Measurements from ENCODE around the gene ARHGAP30.
A peak's percentile ranks its signal among the peaks of the same experiment; 100 is the strongest.

Gene ARHGAP30

DNA sequence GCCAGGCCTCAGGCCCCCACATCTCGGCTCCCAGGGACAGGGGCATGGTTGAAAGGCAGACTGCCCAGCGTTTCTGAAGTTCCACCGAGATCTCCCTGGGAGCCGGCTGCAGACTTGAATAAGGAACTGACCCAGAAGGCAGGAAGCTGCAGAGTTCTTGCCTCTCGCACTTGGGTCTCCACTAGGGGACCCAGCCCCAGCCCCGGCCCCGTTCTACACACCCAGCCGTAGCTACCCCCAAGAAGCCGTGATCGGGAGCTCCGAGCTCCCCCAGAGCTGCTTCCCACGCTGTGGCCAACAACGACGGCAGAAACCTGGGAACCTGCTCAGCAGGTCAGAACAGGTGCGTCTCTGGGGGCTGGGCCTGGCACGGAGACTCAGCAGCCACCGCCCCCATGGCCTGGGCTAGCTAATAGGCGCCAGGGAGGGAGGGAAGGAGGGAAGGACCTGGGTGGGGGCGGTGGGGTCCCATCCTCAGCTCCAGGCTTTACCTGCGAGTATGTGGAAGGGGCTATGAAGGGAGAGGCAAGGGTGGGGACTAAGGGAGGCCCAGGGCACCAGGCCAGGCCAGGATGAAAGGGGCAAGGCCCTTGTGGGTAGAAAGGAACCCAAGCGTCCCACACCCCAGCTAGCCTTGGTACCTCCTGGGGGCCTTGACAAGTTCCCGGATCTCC, 19.7 kb upstream of the ARHGAP30 start, which contains the start of gene NECTIN4:
Gene NECTIN4, minus strand, starts transcription at position 308 of the 674 bp plus-strand sequence. Its CDS starts 262 bp downstream, at position 46.
- DNase-seq (ENCODE audit: low spot score), result no peak

DNA sequence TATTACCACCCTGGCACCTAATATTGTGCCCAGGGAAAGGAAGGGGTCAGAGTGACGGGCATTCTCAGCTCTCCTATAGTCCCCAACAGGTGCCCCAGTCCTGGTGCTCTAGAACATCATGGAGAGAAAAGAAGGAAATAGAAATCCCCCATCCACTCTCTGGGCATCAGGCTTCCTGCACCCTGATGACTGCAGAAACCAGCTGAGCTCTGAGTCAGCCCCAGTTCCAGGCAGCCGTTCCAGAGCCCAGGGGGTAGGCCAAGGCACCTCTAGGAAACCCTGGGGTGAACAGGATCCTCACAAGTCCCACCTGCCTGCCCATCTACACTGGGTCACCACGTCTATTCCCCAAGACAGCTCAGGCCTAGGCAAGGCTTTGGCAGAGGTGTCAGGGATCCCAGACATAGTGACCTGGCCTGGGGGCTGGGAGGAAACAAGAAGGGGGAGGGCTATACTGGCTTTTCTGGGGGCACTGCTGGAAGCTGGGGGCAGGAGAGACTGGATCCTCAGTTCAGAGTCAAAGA, 19.0 kb upstream of the ARHGAP30 start:
- DNase-seq (ENCODE audit: low spot score), result no peak

DNA sequence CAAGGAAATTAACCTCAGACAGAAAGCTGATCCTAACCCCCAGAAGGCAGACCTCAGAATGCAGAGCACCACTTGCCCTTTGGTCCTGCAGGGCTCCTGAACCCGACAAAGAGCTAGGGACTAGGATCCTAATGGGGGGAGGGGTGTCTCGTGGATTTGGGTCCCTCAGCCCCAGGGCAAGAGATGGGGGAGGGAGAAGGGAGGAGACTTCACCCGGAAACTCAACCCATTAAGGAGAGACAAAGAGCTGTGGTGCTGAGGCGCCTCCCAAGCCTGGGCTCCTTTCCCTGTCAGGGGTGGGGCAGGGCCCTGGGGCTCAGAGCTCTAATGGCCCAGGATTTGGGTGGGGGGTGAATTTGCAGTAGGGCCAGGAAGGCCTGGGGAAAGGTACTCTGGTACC, 16.8 kb upstream of the ARHGAP30 start:
- no peak for DNase-seq (ENCODE audit: low spot score)

DNA sequence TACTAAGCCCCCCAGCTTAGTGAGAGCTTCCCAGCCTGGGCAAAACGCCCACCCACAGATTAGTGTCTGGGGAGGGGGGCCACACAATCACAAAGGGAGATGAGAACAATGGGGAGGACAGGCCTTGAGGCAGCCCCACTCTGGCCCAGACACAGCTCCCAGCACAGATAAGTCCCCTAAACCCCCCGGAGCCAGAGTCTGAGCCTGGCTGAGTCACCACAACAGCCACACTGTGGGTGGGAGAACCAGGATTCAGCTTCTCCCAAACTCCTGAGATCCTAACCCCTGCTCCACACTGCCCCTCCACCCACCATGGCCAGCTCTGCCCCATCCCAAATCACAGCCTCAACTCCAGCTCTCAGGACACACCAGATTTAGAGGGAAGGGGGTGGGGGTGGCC, 15.5 kb upstream of the ARHGAP30 start:
- no peak for DNase-seq (ENCODE audit: low spot score)

DNA sequence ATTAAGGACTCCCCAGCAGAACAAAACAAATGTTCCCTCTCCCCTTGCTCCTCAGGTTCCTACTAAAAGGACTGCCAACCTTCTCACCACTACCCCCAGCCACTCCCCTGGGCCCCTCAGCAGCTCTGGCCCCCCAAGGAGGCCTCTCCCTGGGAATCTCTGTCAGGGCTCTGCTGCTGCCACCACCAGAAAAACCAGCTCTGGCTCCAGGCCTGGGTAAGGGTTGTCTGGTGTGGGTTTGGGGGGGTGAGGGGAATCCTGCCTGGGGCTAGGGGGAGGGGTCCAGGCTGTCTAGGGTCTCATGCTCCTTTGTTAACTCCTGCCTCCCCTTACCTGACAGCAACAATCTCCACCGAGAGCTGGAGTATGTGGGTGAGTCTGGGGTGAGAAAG, 14.9 kb upstream of the ARHGAP30 start:
- no peak for DNase-seq (ENCODE audit: low spot score)

DNA sequence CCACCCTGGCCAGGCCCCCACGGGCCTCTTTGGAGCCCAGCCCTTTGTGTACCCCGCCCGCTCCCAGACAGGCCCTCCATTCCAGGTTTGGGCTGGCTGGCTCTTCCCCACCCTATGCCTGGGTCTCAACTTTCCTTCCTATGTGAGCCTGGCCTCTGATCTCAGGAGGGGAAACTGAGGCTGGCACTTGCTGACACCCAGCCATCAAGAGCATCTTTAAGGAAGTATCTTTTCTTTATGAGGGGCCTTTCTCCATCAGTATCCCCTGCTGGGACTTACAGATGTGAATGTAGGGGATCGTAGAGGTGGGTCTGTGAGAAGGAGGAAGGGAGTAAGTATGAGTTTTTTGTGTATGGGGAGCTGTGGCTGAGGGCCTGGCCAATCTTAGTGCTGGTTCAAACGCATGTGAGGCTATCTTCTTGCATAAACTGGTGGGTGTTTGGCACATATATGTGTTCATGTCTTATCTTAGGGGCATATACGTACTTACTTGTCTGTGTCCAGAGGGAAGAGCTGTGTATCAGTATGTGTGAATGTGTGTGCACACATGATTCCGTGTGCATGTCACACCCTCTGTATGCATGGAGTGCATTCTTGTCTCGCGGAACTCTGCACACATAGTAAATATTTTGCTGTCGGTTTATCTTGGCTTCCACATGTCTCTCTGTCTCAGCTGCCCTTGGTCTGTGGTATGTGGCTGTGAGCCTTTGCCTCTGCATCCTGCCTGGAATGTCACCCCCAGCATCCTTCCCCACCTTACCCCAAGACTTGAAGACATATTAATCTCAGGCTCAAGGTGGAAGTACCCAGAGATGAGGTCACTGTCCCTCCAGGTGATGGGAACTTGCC, 14.3 kb upstream of the ARHGAP30 start:
- no peak for DNase-seq (ENCODE audit: low spot score)

DNA sequence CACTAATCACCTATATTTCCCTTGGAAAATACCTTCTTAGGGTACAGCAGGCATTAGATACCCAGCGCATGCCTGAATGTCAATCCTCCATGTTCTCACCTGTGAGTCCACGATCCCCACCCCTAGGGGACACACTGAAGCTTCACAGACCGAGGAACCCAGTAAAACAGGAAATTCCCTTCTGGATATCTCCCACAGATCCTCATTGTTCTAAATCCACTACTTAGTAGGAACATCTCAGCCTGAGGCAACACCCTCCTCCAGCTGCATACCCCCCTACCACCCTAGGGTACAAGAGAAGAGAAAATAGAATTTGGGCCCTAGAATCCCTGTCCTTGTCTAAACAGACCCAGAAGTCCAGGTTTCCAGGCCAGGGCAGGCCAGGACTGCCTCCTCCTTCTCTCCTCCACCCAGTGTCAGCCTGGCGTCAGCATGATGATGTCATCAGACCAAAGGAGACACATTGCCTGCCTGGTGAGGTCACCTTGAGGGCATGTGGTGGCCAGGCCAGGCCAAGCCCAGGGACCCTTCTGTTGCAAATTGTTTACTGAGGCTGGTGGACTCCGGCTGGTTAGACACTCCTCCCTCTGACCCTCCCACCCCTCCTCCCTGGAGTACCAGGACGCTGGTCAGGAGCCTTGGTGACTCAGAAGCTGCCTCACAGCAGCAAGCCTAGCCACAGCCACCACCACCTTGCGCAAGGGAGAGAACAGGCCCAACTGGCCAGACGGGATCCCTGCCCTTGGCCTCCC, 13.5 kb upstream of the ARHGAP30 start:
- DNase-seq (ENCODE audit: low spot score), result no peak

DNA sequence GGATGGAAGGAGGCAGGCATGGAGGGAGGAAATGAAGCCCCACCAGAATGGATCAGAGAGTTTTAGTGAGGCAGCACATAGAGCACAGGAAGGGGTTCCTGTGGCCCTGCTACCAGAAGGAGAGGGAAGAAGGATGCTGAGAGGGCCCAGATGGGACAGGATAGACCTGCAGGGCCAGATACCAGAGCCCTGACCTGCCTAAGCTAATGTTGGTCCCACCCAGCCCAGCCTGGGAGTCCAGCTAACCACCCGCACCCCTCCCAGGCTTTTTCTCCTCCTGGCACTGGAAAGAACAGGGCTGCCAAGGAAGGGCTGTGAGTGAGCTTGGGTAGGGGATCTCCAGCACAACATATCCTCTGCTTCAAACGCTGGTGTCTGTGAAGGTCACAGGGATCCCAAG, 12.8 kb upstream of the ARHGAP30 start:
- DNase-seq (ENCODE audit: low spot score), result no peak

DNA sequence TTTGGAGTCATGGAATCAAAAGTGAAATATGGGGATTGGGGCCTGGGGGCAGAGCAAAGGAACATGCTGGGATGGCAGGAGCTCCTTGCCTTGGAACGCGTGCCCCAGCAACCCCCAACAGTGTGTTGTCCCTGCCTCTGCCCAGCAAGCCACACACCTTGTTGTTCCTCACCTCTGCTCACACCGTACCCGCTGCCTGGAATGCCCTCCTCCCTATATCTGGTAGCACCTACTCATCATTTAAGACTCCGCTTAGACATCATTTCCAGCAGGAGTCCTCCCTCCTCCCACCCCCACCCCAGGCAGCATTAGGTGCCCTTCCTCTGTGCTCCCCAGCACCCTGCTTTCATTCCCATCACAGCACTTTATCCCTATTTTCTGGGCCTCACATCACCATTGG, 11.8 kb upstream of the ARHGAP30 start:
- no peak for DNase-seq (ENCODE audit: low spot score)

DNA sequence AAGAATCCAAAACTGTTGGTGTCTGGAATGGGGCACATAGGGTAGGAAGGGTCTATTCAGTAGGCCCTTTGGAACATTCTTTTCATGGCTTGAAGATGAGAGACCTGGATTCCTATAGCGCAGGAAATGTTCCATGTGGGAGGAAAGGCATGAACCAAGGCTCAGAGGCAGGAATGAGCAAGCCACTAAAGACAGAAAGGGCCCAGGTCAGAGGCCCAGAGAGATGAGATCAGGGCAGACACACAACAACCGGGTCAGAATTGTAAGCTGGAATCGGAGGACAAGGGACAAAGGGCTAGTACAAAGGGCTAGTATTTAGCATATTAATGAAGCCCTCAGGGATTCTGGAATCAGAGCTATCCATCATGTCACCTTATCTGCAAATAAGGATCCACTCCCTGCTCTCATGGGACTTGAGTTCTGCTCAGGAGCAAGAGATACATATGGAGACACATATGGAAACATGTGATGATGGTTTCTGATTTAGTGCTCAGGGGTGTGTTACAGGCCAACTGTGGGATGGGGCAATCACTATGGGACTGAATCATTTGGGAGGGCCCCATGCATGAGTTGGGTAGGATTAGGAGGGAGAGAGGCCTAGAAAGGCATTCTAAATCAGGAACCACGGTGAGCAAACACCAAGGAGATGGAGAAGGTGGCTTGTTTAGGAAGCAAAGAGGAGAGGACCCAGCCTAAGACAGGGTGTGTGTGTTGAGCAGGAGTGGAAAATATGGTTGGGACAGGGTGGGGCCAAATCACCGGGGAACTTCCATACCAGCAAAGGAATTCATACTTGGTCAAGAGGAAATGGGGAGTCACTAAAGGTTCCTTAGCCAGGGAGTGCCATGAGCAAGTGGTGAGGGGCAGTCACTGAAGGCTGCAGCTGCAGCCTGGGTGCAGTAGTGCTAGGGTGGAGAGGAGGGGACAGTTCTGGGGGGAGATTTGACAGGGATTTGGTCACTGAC, 11.0 kb upstream of the ARHGAP30 start:
- no peak for DNase-seq (ENCODE audit: low spot score)

DNA sequence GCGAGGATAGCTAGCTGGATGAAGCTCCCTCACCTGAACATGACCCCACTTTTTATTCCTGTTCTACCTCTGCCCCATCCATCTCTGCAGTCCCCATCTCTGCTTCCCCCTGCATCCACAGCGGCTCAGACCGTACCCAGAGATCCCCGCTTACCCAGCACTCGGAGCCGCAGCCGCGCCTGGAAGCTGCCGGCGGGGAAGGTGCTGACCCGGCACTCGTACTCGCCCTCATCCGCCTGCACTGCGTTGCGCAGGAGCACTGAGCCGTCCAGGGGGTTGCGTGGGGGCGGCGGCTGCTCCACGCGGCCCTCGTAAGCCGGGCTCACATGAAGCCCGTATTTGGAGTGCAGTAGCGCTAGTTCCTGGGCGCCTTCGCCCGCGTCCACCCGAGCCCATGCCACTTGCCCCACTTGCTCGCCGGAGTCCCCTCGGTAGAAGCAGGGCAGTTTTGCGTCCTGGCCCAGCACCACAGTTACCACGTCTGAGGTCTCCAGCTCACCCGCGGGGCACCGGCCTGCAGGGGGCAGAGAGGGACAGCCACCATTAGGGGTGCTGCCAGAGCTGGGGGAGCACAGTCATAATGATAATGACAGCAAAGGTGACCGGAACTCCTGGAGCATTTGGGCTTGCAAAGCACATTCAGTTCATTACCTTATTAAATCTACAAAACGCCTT, 9.9 kb upstream of the ARHGAP30 start:
- DNase-seq (ENCODE audit: low spot score), result no peak

DNA sequence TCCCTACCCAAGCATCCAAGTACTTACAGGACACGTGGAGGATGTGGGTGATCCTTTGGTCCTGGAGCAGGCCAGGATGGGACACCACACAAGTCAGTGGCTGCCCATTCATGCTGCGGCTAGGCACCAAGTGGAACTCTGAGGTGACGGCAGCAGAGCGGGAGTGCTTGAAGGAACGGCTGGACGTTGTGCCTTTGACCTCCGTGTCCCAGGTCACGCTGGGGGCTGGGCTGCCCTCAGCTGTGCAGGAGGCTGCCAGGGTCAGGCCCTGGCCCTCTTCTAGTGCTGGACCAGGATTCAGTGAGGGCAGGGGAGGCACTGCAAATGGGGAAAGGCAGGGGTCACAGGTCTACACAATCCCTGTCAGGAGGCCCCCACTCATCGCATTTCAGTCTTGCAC, 7.7 kb upstream of the ARHGAP30 start:
- no peak for DNase-seq (ENCODE audit: low spot score)

DNA sequence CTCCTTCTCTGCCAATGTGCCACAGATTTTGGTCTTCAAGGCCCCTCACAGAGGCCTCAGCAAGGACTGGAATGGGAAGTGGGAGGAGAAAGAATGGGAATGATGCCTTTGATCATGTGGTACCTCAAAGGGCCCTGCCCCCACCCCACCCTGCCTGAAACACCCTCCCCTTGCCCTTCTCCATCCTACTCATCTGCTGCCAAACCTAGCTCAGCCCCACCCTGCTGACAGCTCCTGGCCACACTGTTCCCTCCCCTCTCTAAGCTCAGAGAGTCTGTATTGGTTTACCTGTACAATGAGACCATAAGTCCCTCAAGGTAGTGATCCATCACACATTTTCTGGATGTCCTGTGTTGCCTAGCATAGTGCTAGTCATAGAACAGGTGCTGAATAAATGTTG, 6.7 kb upstream of the ARHGAP30 start:
- DNase-seq (ENCODE audit: low spot score), result no peak

DNA sequence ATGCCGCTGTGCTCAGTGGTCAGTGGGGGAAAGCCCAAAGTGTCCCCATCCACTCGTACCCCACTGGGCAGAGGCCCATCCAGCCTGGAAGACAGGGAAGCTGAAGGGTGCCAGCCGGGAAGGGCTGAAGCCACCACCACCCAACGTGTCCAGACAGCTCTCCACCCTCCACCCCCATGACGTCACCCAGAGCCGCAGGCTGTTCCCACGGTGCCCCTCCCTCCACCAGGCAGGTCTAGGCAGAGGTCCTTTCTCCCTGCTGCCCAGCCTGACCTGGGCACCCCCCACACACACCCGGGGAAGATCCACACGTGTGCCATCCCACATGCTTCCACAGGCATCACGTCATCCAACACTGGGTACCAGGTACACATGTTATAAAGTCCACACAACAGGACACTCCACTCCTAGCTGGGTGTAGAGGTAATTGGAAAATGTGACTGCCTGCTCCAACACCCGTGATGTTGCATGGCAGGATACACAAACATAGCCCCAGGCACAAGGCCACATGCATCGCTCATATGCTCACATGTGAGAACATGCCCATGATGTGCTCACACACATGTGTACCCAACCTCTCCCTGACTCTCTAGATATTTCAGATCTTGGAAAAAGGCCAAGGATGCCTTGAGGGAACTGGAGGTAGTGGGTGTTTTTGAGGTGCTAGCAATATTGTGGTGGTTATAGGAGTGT, 5.1 kb upstream of the ARHGAP30 start:
- DNase-seq (ENCODE audit: low spot score), result no peak

DNA sequence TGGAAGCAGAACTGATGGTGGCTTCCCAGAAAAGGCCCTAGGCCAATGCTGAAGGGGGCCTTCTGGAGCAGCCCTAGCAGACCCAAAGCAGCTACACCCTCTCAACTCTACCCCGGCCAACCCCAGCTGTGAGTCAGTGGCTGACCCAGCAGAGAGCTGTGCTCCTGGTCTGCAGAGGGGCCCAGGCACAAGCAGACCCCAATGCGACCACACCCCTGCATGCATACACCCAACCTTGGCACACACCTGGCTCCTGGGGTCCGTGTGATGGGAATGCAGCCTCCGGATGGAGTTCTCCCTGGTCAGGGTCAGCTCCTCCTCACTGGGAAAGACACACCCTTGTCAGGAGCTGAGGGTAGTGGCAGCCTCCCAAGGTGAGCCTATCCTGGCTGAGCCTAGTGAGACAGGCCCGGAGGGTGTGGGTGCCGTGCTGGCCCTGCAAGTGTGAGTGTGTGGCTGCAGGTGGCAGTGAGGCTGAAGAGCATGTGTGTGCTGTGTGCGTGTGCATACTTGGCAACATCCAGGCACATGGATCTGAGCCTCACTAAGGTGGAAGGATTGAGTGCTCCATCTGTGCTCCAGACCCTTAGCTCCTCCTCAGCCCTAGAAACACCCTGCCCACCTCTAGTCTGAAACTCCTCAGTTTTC, 3.9 kb upstream of the ARHGAP30 start:
- no peak for DNase-seq (ENCODE audit: low spot score)

DNA sequence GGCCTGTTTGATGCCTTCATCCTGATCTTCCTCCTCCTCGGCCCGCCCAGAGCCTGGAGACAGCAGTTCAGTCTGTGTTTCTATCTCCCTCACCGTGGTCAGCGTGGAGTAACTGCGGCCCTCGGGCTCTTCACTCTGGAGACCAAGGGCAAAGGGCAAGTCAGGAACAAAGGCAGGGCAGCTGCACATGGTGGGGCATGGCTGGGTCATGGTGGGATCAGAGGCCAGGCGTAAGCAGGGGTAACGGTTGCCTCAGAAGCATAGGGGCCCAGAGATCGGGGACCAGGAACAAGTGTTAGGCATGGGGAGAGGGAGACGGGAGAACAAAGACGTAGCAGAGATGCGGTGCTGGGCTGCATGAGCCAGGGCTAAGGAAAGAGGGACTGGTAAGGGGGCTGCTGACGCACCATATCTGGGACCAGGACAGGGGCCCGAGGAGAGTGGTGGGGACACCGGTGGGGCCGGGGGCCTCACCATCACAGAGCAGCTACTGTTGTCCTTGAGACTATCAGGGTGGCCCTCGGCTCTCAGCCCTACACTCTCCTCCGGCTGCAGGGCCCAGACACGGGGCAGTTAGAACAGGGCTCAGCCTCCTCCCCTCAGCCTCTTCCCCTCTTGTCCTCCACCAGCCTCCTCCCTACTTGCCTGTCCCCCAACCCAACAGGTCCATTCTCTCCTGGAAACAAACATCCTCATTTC, 3.2 kb upstream of the ARHGAP30 start:
- DNase-seq (ENCODE audit: low spot score), result no peak

DNA sequence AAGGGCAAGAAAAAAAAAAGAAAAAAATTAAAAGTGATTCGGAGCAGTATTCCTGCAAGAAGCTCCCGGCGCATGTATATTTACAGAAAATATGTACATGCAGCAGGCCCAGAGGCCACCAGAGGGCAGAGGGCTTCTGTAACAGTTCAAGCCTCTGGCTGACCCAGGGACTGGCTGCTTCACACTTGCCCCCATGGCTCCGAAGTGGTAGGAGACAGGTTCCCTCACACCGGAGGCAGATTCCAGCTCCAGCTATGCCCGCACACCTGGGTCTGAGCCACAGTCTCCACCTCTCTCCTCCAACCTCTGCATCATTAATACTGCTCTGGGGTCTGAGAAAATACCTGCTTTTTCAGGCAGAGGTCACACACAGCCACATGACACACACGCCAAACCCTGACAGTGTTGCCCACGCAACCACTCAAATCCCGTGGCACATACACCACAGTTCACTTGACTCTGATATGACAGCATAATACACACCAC, 2.2 kb upstream of the ARHGAP30 start:
- peak; percentile 47 for DNase-seq (ENCODE audit: low spot score)

DNA sequence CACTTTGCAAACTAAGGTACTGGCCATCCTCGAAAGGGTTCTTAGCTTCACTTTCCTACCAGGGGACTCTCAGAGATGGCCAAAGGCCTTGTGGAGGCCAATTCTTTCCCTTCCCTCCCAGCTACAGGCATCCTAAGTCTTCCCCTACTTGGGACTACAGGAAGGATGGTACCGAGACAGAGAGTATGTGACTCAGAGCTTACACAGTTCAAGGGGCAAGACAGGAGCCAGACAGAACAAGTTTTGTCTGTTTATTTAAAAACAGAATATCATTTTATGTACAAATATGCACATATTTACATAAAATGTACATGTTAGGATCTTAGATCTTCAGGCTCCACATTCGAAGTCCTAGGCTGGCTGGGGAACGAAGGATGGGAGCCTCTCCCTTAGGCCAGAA, 1.1 kb upstream of the ARHGAP30 start:
- DNase-seq (ENCODE audit: low spot score), result no peak

DNA sequence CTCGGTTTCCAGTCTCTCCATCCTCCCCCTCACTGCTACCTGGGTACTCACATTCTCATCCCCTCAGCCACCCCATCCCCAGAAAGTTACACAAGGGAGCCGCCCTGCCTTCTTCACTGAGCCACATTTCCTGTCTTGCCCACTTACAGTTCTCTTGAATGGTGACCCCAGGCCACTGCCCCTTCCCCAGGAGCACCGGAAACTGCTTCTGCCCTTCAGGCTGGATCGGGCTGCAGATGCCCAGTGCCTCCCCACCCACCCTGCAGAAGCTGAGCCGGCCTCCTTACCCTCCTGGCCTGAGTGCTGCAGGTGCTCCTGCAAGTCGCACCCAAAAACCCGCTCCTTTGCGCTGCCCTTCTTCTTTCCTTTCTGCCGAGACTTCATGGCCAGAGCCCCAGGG, 450 bp downstream of the ARHGAP30 start:
- DNase-seq (ENCODE audit: low spot score), result no peak

All from activated CD4-positive, alpha-beta T cell treated with anti-CD3 and anti-CD28 coated beads, Interleukin-2, Interleukin-4, amounts not matched to agents 100 ng/mL and 50 ng/mL, durations not matched to agents 16 hours and 8 hours (primary cell).